ENCODE data around the gene LRRFIP2. TPM values are rescaled to one million over a fixed set of nuclear protein-coding genes. Genes with fewer than 3 reads are reported as not detected.
A peak's percentile ranks its signal among the peaks of the same experiment; 100 is the strongest.

Gene LRRFIP2
- polyA plus RNA-seq, 2 donors = 43.3 to 59.3 TPM

DNA sequence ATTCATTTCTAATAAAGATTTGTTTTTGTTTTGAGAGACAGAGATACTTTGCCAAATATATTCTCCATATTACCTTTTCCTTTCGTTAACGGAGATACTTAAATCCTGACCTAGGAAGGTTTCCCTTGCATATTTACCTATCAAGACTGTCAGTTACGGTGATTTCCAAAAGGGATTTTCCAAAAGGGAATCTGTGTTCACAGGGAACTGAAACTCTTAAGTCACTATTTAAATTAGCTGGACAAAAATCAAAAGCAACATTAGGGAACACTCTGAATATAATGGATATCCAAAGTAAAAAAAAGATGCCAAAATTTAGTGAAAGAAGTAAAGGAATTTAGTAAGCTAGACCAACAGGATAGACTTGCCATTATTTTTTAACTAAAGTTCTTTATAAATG lies 576 bp downstream of the LRRFIP2 start:
- H3K27me3 ChIP-seq (ENCODE audit: control insufficient read depth in 1 of 2, insufficient read depth in 2 of 2, low read length in 2 of 2) = no peaks in the 10 kb centered on the region
- peaks cover 0 to 3% of the 10 kb centered on the region in 2 donors for H3K4me1 ChIP-seq (ENCODE audit: control insufficient read depth in 2 of 2, insufficient read depth in 2 of 2, low read length in 1 of 2)
- peaks cover 3 to 4% of the 10 kb centered on the region in 2 donors for H3K36me3 ChIP-seq (ENCODE audit: control insufficient read depth in 2 of 2, insufficient read depth in 2 of 2, low read length in 1 of 2)
- 29 to 33% methylated on average over 3 of the region's 3 CpGs for WGBS, 2 donors
- no peaks in the 10 kb centered on the region for H3K9me3 ChIP-seq (ENCODE audit: control insufficient read depth in 2 of 2, insufficient read depth in 1 of 2, low read depth in 1 of 2, low read length in 1 of 2)
- no peak overlapping the region for H3K27ac ChIP-seq (ENCODE audit: low read depth in 2 of 2, low read length in 1 of 2)
- peak overlapping the region in 1 of 2 donors; percentile 24 for H3K4me3 ChIP-seq (ENCODE audit: low read depth in 1 of 2, low read length in 2 of 2)

DNA sequence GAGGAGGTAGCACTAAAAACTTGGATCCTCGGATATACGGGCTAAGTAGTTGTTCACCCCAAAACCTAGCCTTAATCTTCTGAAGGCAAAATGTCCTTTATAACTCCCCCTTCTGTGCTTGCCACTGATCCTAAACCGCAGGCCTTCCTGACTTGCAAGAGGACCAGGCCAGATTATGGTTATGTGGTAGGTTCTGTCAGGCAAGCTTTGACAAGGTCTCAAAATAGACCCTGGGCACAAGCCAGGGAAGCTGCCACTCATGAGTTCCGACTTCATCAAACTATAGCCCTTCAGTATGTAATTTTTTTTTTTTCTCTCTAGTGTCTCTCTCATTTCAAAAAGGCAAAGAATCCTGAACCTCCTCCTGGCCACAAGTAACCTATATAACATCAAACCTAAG lies 3.2 kb downstream of the LRRFIP2 start:
- no peak overlapping the region for H3K4me3 ChIP-seq (ENCODE audit: low read depth in 1 of 2, low read length in 2 of 2)
- H3K4me1 ChIP-seq (ENCODE audit: control insufficient read depth in 2 of 2, insufficient read depth in 2 of 2, low read length in 1 of 2) = no peaks in the 10 kb centered on the region
- peaks cover 3 to 6% of the 10 kb centered on the region in 2 donors for H3K36me3 ChIP-seq (ENCODE audit: control insufficient read depth in 2 of 2, insufficient read depth in 2 of 2, low read length in 1 of 2)
- no peaks in the 10 kb centered on the region for H3K9me3 ChIP-seq (ENCODE audit: control insufficient read depth in 2 of 2, insufficient read depth in 1 of 2, low read depth in 1 of 2, low read length in 1 of 2)
- H3K27ac ChIP-seq (ENCODE audit: low read depth in 2 of 2, low read length in 1 of 2) = no peak overlapping the region
- WGBS, 2 donors = 43 to 52% methylated on average over 4 of the region's 4 CpGs
- H3K27me3 ChIP-seq (ENCODE audit: control insufficient read depth in 1 of 2, insufficient read depth in 2 of 2, low read length in 2 of 2) = no peaks in the 10 kb centered on the region

DNA sequence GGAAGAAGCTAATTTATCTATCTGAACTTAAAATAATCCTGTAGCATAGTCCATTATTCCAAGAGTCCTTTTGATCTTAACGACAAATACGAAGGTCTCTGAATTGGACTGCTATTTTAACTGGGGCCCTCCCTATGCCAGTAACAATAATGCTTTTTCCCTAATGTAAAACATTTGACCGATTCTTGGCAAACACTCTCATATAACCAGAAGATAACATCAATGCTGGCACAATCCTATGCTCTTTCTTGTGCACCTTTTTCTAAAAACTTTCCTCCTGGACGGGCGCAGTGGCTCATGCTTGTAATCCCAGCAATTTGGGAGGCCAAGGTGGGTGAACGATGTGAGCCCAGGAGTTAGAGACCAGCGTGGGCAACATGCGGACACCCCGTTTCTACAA lies 3.9 kb downstream of the LRRFIP2 start:
- H3K27me3 ChIP-seq (ENCODE audit: control insufficient read depth in 1 of 2, insufficient read depth in 2 of 2, low read length in 2 of 2) = no peaks in the 10 kb centered on the region
- no peaks in the 10 kb centered on the region for H3K4me1 ChIP-seq (ENCODE audit: control insufficient read depth in 2 of 2, insufficient read depth in 2 of 2, low read length in 1 of 2)
- peak overlapping the region in 1 of 2 donors; percentile 46 for H3K27ac ChIP-seq (ENCODE audit: low read depth in 2 of 2, low read length in 1 of 2)
- no peaks in the 10 kb centered on the region for H3K9me3 ChIP-seq (ENCODE audit: control insufficient read depth in 2 of 2, insufficient read depth in 1 of 2, low read depth in 1 of 2, low read length in 1 of 2)
- no peak overlapping the region for H3K4me3 ChIP-seq (ENCODE audit: low read depth in 1 of 2, low read length in 2 of 2)
- H3K36me3 ChIP-seq (ENCODE audit: control insufficient read depth in 2 of 2, insufficient read depth in 2 of 2, low read length in 1 of 2) = peaks cover 3 to 6% of the 10 kb centered on the region in 2 donors
- 84% methylated on average over 9 of the region's 9 CpGs for WGBS, 2 donors

DNA sequence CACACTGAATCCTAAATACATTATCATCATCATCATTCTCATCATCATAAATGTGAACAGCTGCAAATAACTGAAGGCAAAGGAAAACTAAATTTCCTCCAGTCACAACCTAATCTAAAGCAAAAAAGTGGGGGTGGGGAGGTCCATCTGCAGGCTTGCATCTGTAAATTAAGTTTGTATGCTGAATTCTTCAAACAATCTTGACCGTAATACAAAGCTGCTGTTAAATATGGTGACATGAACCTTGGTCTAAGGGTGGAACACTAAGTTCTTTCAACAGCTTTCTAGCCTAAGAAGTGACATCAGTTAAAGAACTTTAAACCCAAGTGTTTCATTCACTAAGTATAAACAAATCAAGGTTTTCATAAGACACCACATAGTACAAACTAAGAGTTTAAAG lies 4.3 kb downstream of the LRRFIP2 start:
- Histone ChIP-seq H3K4me1 (ENCODE audit: control insufficient read depth in 2 of 2, insufficient read depth in 2 of 2, low read length in 1 of 2) (no peaks in the 10 kb centered on the region), H3K27me3 (ENCODE audit: control insufficient read depth in 1 of 2, insufficient read depth in 2 of 2, low read length in 2 of 2) (no peaks in the 10 kb centered on the region), H3K36me3 (ENCODE audit: control insufficient read depth in 2 of 2, insufficient read depth in 2 of 2, low read length in 1 of 2) (peaks cover 3 to 6% of the 10 kb centered on the region in 2 donors), H3K9me3 (ENCODE audit: control insufficient read depth in 2 of 2, insufficient read depth in 1 of 2, low read depth in 1 of 2, low read length in 1 of 2) (no peaks in the 10 kb centered on the region), H3K27ac (ENCODE audit: low read depth in 2 of 2, low read length in 1 of 2) (no peak overlapping the region), H3K4me3 (ENCODE audit: low read depth in 1 of 2, low read length in 2 of 2) (no peak overlapping the region)
- WGBS, 2 donors = 67 to 78% methylated on average over 1 of the region's 1 CpG

DNA sequence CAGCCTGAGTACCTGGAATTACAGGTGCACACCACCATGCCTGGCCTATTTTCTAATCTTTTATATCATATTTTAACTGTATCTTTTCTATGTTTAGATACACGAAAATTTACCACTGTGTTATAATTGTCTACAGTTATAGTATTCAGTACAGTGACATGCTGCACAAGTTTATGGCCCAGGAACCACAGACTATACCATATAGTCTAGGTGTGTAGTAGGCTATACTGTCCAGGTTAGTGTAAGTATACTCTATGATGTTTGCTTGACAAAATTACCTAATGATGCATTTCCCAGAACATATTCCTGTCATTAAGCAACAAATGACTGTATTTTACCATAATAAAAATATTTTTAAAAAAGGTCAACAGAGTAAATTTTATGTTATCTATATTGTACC lies 5.5 kb downstream of the LRRFIP2 start:
- WGBS, 2 donors = 76 to 81% methylated on average over 1 of the region's 1 CpG
- H3K27ac ChIP-seq (ENCODE audit: low read depth in 2 of 2, low read length in 1 of 2) = no peak overlapping the region

DNA sequence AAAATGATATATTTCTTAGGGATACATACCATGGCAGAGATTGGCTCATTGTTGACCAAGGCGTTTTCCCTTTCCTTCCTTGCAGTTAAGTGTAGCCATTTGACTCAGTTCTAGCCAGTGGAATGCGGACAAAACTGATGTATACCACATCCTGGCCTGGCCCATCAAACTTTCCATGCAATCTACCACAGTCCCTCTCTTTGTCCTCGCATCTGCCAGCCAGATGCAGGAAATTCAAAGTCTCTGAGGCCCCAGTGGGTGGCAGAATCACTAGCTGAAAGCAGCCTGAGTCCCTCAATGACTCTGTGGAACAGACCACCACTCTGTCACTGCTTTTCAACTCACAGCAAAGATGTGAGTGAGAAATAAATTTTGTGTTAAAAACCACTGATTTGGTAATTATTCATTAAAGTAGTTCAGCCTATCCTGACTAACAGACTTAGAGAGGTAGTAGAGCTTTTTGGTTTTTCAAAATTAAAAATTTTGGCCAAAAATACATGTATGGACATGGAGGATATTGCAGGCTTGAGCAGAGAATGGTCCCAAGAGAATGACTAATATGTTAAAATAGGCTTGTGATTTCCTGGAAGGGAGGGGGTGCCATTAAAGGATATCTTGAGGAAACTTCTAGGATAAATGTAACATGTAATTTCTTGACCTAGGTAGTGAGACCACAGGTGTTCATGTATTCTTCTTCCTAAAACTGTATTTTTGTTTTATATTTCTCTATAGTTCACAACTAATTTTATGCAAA lies 10.9 kb downstream of the LRRFIP2 start:
- Histone ChIP-seq H3K4me3 (ENCODE audit: low read depth in 1 of 2, low read length in 2 of 2) (no peak overlapping the region), H3K27ac (ENCODE audit: low read depth in 2 of 2, low read length in 1 of 2) (no peak overlapping the region), H3K36me3 (ENCODE audit: control insufficient read depth in 2 of 2, insufficient read depth in 2 of 2, low read length in 1 of 2) (peaks cover 2 to 4% of the 10 kb centered on the region in 2 donors), H3K4me1 (ENCODE audit: control insufficient read depth in 2 of 2, insufficient read depth in 2 of 2, low read length in 1 of 2) (peaks cover 2 to 3% of the 10 kb centered on the region in 2 donors), H3K27me3 (ENCODE audit: control insufficient read depth in 1 of 2, insufficient read depth in 2 of 2, low read length in 2 of 2) (no peaks in the 10 kb centered on the region), H3K9me3 (ENCODE audit: control insufficient read depth in 2 of 2, insufficient read depth in 1 of 2, low read depth in 1 of 2, low read length in 1 of 2) (no peaks in the 10 kb centered on the region)
- 66 to 79% methylated on average over 3 of the region's 3 CpGs for WGBS, 2 donors

More for the DNA sequence above, 5.5 kb downstream of the LRRFIP2 start:
- Histone ChIP-seq H3K27me3 (ENCODE audit: control insufficient read depth in 1 of 2, insufficient read depth in 2 of 2, low read length in 2 of 2) (no peaks in the 10 kb centered on the region), H3K9me3 (ENCODE audit: control insufficient read depth in 2 of 2, insufficient read depth in 1 of 2, low read depth in 1 of 2, low read length in 1 of 2) (no peaks in the 10 kb centered on the region), H3K4me1 (ENCODE audit: control insufficient read depth in 2 of 2, insufficient read depth in 2 of 2, low read length in 1 of 2) (no peaks in the 10 kb centered on the region), H3K36me3 (ENCODE audit: control insufficient read depth in 2 of 2, insufficient read depth in 2 of 2, low read length in 1 of 2) (peaks cover 3 to 6% of the 10 kb centered on the region in 2 donors), H3K4me3 (ENCODE audit: low read depth in 1 of 2, low read length in 2 of 2) (no peak overlapping the region)

DNA sequence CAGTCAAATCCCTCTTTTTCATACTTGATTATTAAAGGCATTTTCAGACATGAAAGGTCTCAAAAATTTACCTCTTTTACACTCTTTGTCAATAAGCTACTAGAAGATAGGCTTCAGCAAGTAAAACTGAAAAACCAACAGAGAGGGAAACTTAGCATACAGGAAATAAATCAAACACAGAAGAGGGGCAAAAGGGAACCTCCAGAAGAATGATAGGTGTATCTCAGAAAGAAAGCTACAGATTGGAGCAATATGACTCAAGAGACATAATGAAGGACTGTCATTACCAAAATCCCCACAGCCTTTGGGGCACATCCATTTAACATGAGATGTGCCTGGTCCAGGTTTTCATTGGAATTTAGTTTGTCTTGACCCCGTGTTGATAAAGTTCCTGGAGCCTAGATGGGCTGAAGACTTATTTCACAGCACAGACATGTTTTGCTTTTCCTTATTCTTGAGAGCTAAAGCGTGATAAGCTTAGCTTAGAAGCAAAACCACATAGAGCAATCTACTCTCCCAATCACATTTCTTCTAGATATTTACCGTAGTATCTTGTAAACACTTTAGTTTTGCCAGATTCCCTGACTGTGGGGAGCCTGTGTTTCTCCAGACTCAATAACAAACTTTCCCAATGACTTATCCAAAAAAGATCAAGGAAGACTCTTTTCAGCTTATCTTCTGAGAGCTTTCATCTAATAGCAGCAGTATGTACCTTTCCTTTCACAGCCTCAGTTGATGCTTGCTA lies 11.7 kb downstream of the LRRFIP2 start:
- Histone ChIP-seq H3K9me3 (ENCODE audit: control insufficient read depth in 2 of 2, insufficient read depth in 1 of 2, low read depth in 1 of 2, low read length in 1 of 2) (no peaks in the 10 kb centered on the region), H3K4me1 (ENCODE audit: control insufficient read depth in 2 of 2, insufficient read depth in 2 of 2, low read length in 1 of 2) (peaks cover 2 to 3% of the 10 kb centered on the region in 2 donors), H3K4me3 (ENCODE audit: low read depth in 1 of 2, low read length in 2 of 2) (no peak overlapping the region), H3K27ac (ENCODE audit: low read depth in 2 of 2, low read length in 1 of 2) (no peak overlapping the region), H3K27me3 (ENCODE audit: control insufficient read depth in 1 of 2, insufficient read depth in 2 of 2, low read length in 2 of 2) (no peaks in the 10 kb centered on the region), H3K36me3 (ENCODE audit: control insufficient read depth in 2 of 2, insufficient read depth in 2 of 2, low read length in 1 of 2) (peaks cover 2 to 4% of the 10 kb centered on the region in 2 donors)
- 71 to 81% methylated on average over 3 of the region's 3 CpGs for WGBS, 2 donors

DNA sequence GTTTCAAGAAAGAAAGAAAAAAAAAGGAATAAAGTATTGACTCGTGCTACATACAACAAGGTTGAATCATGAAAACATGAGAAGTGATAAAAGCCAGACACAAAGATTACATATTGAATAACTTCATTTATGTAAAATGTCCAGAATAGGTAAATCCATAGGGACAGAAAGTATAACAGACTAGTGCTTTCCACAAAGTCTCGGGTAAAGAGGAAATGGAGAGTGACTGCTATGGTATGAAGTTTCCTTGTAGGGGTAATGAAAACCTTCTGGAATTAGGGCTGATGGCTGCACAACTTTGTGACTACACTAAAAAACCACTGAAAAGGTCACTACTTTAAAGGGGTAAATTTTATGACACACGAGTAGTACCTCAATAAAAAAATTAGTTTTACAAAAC lies 13.0 kb downstream of the LRRFIP2 start:
- 92 to 96% methylated on average over 3 of the region's 3 CpGs for WGBS, 2 donors
- H3K4me1 ChIP-seq (ENCODE audit: control insufficient read depth in 2 of 2, insufficient read depth in 2 of 2, low read length in 1 of 2) = peaks cover 2 to 3% of the 10 kb centered on the region in 2 donors
- H3K27ac ChIP-seq (ENCODE audit: low read depth in 2 of 2, low read length in 1 of 2) = no peak overlapping the region
- H3K27me3 ChIP-seq (ENCODE audit: control insufficient read depth in 1 of 2, insufficient read depth in 2 of 2, low read length in 2 of 2) = no peaks in the 10 kb centered on the region
- no peak overlapping the region for H3K4me3 ChIP-seq (ENCODE audit: low read depth in 1 of 2, low read length in 2 of 2)
- H3K36me3 ChIP-seq (ENCODE audit: control insufficient read depth in 2 of 2, insufficient read depth in 2 of 2, low read length in 1 of 2) = peaks cover 0 to 4% of the 10 kb centered on the region in 2 donors
- no peaks in the 10 kb centered on the region for H3K9me3 ChIP-seq (ENCODE audit: control insufficient read depth in 2 of 2, insufficient read depth in 1 of 2, low read depth in 1 of 2, low read length in 1 of 2)

DNA sequence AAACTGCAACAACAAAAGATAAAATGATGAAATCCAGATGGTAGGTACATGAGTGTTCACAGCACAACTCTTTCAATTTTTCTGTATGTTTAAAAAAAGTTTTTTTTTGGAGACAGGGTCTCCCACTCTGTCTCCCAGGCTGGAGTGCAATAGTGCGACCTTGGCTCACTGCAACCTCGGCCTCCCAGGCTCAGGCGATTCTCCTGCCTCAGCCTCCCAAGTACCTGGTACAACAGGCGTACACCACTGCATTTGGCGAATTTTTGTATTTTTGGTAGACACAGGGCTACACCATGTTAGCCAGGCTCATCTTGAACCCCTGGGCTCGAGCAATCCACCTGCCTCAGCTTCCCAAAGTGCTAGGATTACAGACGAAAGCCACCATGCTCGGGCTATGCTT lies 18.6 kb downstream of the LRRFIP2 start:
- Histone ChIP-seq H3K27me3 (ENCODE audit: control insufficient read depth in 1 of 2, insufficient read depth in 2 of 2, low read length in 2 of 2) (no peaks in the 10 kb centered on the region), H3K4me1 (ENCODE audit: control insufficient read depth in 2 of 2, insufficient read depth in 2 of 2, low read length in 1 of 2) (no peaks in the 10 kb centered on the region), H3K4me3 (ENCODE audit: low read depth in 1 of 2, low read length in 2 of 2) (no peak overlapping the region), H3K27ac (ENCODE audit: low read depth in 2 of 2, low read length in 1 of 2) (no peak overlapping the region), H3K9me3 (ENCODE audit: control insufficient read depth in 2 of 2, insufficient read depth in 1 of 2, low read depth in 1 of 2, low read length in 1 of 2) (no peaks in the 10 kb centered on the region), H3K36me3 (ENCODE audit: control insufficient read depth in 2 of 2, insufficient read depth in 2 of 2, low read length in 1 of 2) (peaks cover 0 to 4% of the 10 kb centered on the region in 2 donors)
- 94 to 97% methylated on average over 8 of the region's 8 CpGs for WGBS, 2 donors
